Neural progenitor cell (in vitro differentiated cells): Measurements from ENCODE around the gene ARHGAP8. TPM values are rescaled to one million over a fixed set of nuclear protein-coding genes. Genes with fewer than 3 reads are reported as not detected.
A peak's percentile ranks its signal among the peaks of the same experiment; 100 is the strongest.

ENCODE experiments used
- DNase-seq: peaks from one replicate; pipeline ENCODE4 v3.0.0-alpha.2; 2016; ENCODE audit warnings: low spot score
- H2AFZ ChIP-seq: fragments of 200-600 bp; sonication (generic); replicated peaks from 2 replicates; pipeline ENCODE4 v1.6.1; 2016; ENCODE audit warnings: antibody characterized with exemption
- H3F3A ChIP-seq: fragments of 200-600 bp; sonication (generic); 2 replicates; pipeline ENCODE4 v1.6.1; 2016; ENCODE audit warnings: antibody characterized with exemption, low read depth
- H3K27ac ChIP-seq: fragments of 200-600 bp; sonication (generic); 2 replicates; pipeline ENCODE4 v1.5.1; 2016; ENCODE audit warnings: mild to moderate bottlenecking
- H3K27me3 ChIP-seq: fragments of 200-600 bp; sonication (generic); 2 replicates; pipeline ENCODE4 v1.6.1; 2016; ENCODE audit warnings: mild to moderate bottlenecking, moderate library complexity
- H3K36me3 ChIP-seq: fragments of 200-600 bp; sonication (generic); 2 replicates; pipeline ENCODE4 v1.5.1; 2016
- H3K4me1 ChIP-seq: fragments of 200-600 bp; sonication (generic); 2 replicates; pipeline ENCODE4 v1.6.1; 2016; ENCODE audit warnings: mixed run types
- H3K4me2 ChIP-seq: fragments of 200-600 bp; sonication (generic); 2 replicates; pipeline ENCODE4 v1.6.1; 2016
- H3K4me3 ChIP-seq: fragments of 200-600 bp; sonication (generic); 2 replicates; pipeline ENCODE4 v1.5.1; 2016
- H3K79me2 ChIP-seq: fragments of 200-600 bp; sonication (generic); 2 replicates; pipeline ENCODE4 v1.6.1; 2016; ENCODE audit warnings: low read depth
- H3K9ac ChIP-seq: fragments of 200-600 bp; sonication (generic); 2 replicates; pipeline ENCODE4 v1.6.1; 2016
- H3K9me3 ChIP-seq: fragments of 200-600 bp; sonication (generic); 2 replicates; pipeline ENCODE4 v1.5.1; 2016; ENCODE audit warnings: low read depth
- H4K20me1 ChIP-seq: fragments of 200-600 bp; sonication (generic); 2 replicates; pipeline ENCODE4 v1.6.1; 2016; ENCODE audit warnings: low read depth
- H3K27ac Mint-ChIP-seq: 3 replicates; pipeline ENCODE4 v1.8.0; 2021; ENCODE audit warnings: mixed read lengths
- H3K27me3 Mint-ChIP-seq: 2 replicates; pipeline ENCODE4 v1.8.0; 2022; ENCODE audit warnings: low read depth, mild to moderate bottlenecking, inconsistent platforms, moderate library complexity, mixed read lengths; ENCODE audit not compliant: insufficient read depth
- H3K36me3 Mint-ChIP-seq: 3 replicates; pipeline ENCODE4 v1.8.0; 2021; ENCODE audit warnings: mixed read lengths
- H3K4me1 Mint-ChIP-seq: 3 replicates; pipeline ENCODE4 v1.8.0; 2021; ENCODE audit warnings: mixed read lengths
- H3K4me3 Mint-ChIP-seq: 3 replicates; pipeline ENCODE4 v1.8.0; 2021; ENCODE audit warnings: mild to moderate bottlenecking, moderate library complexity, mixed read lengths
- H3K9me3 Mint-ChIP-seq: 3 replicates; pipeline ENCODE4 v1.8.0; 2020; ENCODE audit warnings: mixed read lengths
- CTCF ChIP-seq: fragments of 200-600 bp; sonication (generic); IDR thresholded peaks from 2 replicates; pipeline ENCODE4 v1.5.1; 2017; ENCODE audit warnings: antibody characterized with exemption, mild to moderate bottlenecking
- EZH2 ChIP-seq: fragments of 200-600 bp; sonication (generic); IDR thresholded peaks from 2 replicates; pipeline ENCODE4 v1.6.1; 2017; ENCODE audit warnings: antibody characterized with exemption, mild to moderate bottlenecking, moderate library complexity
- EZH2phosphoT487 ChIP-seq: fragments of 200-600 bp; sonication (generic); IDR thresholded peaks from 2 replicates; pipeline ENCODE4 v1.6.1; 2017; ENCODE audit warnings: antibody characterized with exemption
- total RNA-seq: library from RNA; depleted of rRNA; stranded (reverse); fragments of >200 nt; gene quantifications from 2 replicates; pipeline ENCODE4 v1.2.3, GENCODE V29; 2015; ENCODE audit warnings: low replicate concordance

ARHGAP8 gene
- total RNA-seq, 1 donor from 2014 or later = 3.0 TPM

- Histone ChIP-seq H4K20me1 (peaks cover 3% of the 10 kb centered on the region), H3K9ac (no peak overlapping the region), H2AFZ (no peak overlapping the region), H3K27ac (no peak overlapping the region), H3K79me2 (no peaks in the 10 kb centered on the region), H3K27me3 (no peaks in the 10 kb centered on the region), H3F3A (peaks cover 15% of the 10 kb centered on the region), H3K9me3 (no peaks in the 10 kb centered on the region), H3K4me2 (no peak overlapping the region), H3K4me3 (no peak overlapping the region), H3K36me3 (no peaks in the 10 kb centered on the region), H3K4me1 (no peaks in the 10 kb centered on the region)
- Mint-ChIP-seq H3K9me3 (no peaks in the 10 kb centered on the region), H3K4me1 (peaks cover 15% of the 10 kb centered on the region), H3K27ac (peak overlapping the region; percentile 46), H3K4me3 (no peak overlapping the region), H3K36me3 (no peaks in the 10 kb centered on the region), H3K27me3 (peaks cover 5% of the 10 kb centered on the region)
- TF ChIP-seq EZH2 (no peak), EZH2phosphoT487 (no peak), CTCF (no peak)
- DNase-seq = no peak
Measured at GRCh38 chr22:44731357-44731970, 20.9 kb upstream of the ARHGAP8 start.

GRCh38 chr22:44732017-44732561 is 20.3 kb upstream of the ARHGAP8 start:
- Mint-ChIP-seq H3K4me3 (no peak overlapping the region), H3K9me3 (no peaks in the 10 kb centered on the region), H3K27me3 (peaks cover 5% of the 10 kb centered on the region), H3K27ac (peak overlapping the region; percentile 46), H3K4me1 (peaks cover 15% of the 10 kb centered on the region), H3K36me3 (no peaks in the 10 kb centered on the region)
- no peaks in the 10 kb centered on the region for H3K36me3 ChIP-seq
- H3K4me3 ChIP-seq = no peak overlapping the region
- peaks cover 3% of the 10 kb centered on the region for H4K20me1 ChIP-seq
- H3K27me3 ChIP-seq = no peaks in the 10 kb centered on the region
- no peaks in the 10 kb centered on the region for H3K4me1 ChIP-seq
- H3K9ac ChIP-seq = no peak overlapping the region
- no peak overlapping the region for H3K4me2 ChIP-seq
- H3F3A ChIP-seq = peaks cover 15% of the 10 kb centered on the region
- DNase-seq = no peak
- H3K9me3 ChIP-seq = no peaks in the 10 kb centered on the region
- TF ChIP-seq EZH2phosphoT487 = no peak
- TF ChIP-seq CTCF = no peak
- TF ChIP-seq EZH2 = no peak
- H3K27ac ChIP-seq = no peak overlapping the region
- no peaks in the 10 kb centered on the region for H3K79me2 ChIP-seq
- H2AFZ ChIP-seq = no peak overlapping the region

- Histone ChIP-seq H3K9ac (no peak overlapping the region), H3K27ac (no peak overlapping the region), H4K20me1 (peaks cover 3% of the 10 kb centered on the region), H3K9me3 (no peaks in the 10 kb centered on the region), H3F3A (peaks cover 15% of the 10 kb centered on the region), H3K4me3 (no peak overlapping the region), H3K27me3 (no peaks in the 10 kb centered on the region), H3K79me2 (no peaks in the 10 kb centered on the region), H3K36me3 (no peaks in the 10 kb centered on the region), H3K4me1 (no peaks in the 10 kb centered on the region), H3K4me2 (no peak overlapping the region), H2AFZ (no peak overlapping the region)
- peaks cover 15% of the 10 kb centered on the region for H3K4me1 Mint-ChIP-seq
- no peaks in the 10 kb centered on the region for H3K36me3 Mint-ChIP-seq
- no peak for DNase-seq
- H3K27ac Mint-ChIP-seq = no peak overlapping the region
- H3K27me3 Mint-ChIP-seq = peaks cover 5% of the 10 kb centered on the region
- TF ChIP-seq EZH2 = no peak
- no peak for TF ChIP-seq CTCF
- TF ChIP-seq EZH2phosphoT487 = no peak
- no peaks in the 10 kb centered on the region for H3K9me3 Mint-ChIP-seq
- no peak overlapping the region for H3K4me3 Mint-ChIP-seq
Measured at GRCh38 chr22:44732661-44733060, 19.7 kb upstream of the ARHGAP8 start.
